ENCODE data around the gene GRIN2C. TPM values are rescaled to one million over a fixed set of nuclear protein-coding genes. Genes with fewer than 3 reads are reported as not detected.

The GRIN2C gene
- total RNA-seq, 2 experiments from 2014 or later, result not detected

- ChIA-PET POLR2A (no interaction called here), CTCF (interaction anchor here (0.7 to 1.0 kb wide), 2 partner anchors 85 to 147 kb away, joined by 3 read pairs; no protein-coding TSS in a partner anchor)
- Mint-ChIP-seq H3K27me3 (peaks cover 28% of the 10 kb centered on the region), H3K4me3 (no peak overlapping the region), H3K36me3 (ENCODE audit: low read depth) (no peaks in the 10 kb centered on the region), H3K27ac (no peak overlapping the region), H3K4me1 (peaks cover 3% of the 10 kb centered on the region), H3K9me3 (ENCODE audit: low read depth) (no peaks in the 10 kb centered on the region)
- DNase-seq (no peak), ATAC-seq (no peak)
- intact Hi-C loops (cut with DNase I, micrococcal nuclease), result no loop called here
These were observed 34.4 kb upstream of the GRIN2C start for GRCh38 chr17:74893936-74894671.

DNA sequence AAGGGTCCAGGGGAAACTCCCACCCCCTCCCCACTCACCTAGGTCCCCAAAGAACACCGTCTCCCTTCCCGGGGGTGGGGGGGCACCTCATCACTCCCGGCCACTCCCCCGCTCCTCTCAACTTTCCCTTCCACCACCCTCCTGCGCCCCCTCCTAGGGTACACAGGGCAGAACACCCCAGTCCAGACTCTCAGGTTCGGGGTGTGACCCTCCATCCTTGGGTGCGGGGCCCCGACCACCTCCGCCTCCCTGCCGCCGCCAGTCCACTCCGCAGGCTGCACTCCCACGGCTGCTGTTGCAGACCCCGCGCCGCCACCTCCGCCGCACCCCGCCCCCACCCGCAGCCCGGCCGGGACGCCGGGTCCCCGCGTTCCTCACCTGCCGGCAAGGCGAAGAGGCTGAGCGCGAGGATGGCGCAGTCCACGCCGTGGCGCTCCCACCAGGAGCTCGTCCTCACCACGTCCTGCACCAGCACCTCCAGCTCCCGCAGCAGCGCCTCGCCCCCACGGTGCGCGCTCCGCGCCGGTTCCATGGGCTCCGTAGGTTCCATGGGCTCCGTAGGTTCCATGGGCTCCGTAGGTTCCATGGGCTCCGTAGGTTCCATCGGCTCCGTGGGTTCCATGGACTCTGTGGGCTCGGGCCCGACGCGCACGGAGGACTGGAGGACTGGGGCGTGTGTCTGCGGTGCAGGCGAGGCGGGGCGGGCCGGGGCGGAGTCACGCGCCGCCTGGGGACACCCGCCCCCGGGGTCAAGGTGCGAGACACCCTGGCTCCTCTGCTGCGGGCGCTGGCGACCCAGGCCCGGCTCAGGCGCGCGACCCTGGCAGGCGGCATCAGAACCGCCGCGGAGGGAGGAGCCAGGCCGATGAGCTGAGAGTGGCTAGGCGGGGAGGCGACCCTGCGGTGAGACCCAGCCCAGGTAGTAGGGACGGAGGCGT lies 33.6 kb upstream of the GRIN2C start, which contains the start of gene FADS6:
TSS of gene FADS6 (minus strand) at position 660 of the 938 bp plus-strand sequence. CDS start at position 622, 38 bp downstream.
- H3K4me3 Mint-ChIP-seq, result no peak within 1 kb of the TSS
- peaks cover 28% of the 10 kb centered on the region for H3K27me3 Mint-ChIP-seq
- POLR2A ChIA-PET, result no interaction called here

DNA sequence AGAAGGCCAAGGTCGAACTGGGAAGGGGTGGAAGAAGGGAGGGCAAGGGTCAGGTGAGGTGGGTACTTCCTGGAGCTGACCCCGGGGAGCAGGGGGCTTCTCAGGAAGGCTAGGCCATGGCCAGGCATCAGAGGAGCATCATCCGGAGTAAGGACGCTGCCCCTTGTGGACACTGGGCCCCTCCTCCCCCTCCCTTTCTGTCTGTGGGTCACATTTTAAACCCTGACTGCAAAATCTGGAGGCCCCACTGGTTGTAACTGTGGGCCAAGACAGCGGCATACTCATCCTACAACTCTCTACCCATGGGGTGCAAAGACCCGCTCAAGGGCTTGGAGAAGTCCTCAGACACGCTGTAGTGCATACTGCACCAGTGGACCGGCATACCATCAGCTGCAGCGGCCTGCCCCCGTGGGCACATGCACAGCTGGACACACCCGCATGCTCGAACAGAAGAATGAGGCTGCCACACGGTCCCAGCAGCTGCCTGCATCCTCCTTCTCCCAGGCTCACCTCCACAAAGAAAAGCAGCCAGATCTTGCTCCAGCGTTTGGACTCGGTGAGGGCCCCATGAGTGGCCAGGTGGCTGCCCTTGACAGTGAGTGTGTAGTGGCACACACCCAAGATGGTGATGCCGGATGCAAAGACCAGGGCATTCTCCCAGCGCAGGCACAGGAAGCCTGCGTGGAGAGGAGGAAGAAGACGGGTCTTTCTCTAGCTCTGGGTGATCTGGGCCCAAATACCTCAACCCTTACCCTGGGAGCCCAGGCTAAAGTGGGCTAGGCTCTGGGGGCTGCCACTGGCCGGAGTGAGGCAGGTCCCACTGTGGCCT lies 32.5 kb upstream of the GRIN2C start:
- peaks cover 3% of the 10 kb centered on the region for H3K4me1 Mint-ChIP-seq
- no peaks in the 10 kb centered on the region for H3K9me3 Mint-ChIP-seq (ENCODE audit: low read depth)
- no peak for ATAC-seq
- H3K27ac Mint-ChIP-seq, result no peak overlapping the region
- DNase-seq, result no peak
- H3K36me3 Mint-ChIP-seq (ENCODE audit: low read depth), result no peaks in the 10 kb centered on the region
- ChIA-PET POLR2A (no interaction called here), CTCF (interaction anchor here (0.7 to 2.1 kb wide), 5 partner anchors 10 to 325 kb away, joined by 3 to 5 read pairs (median 3); partner anchors contain the start of gene CD300H)
- intact Hi-C loops (cut with DNase I, micrococcal nuclease), result no loop called here
- H3K4me3 Mint-ChIP-seq, result no peak overlapping the region
- peaks cover 28% of the 10 kb centered on the region for H3K27me3 Mint-ChIP-seq

More for the DNA sequence above, 33.6 kb upstream of the GRIN2C start, which contains the start of gene FADS6:
- Mint-ChIP-seq H3K36me3 (ENCODE audit: low read depth) (no peaks in the 10 kb centered on the region), H3K27ac (no peak within 1 kb of the TSS), H3K9me3 (ENCODE audit: low read depth) (no peaks in the 10 kb centered on the region), H3K4me1 (peaks cover 3% of the 10 kb centered on the region)
- intact Hi-C loops (cut with DNase I, micrococcal nuclease), result no loop called here
- CTCF ChIA-PET, result interaction anchor here (0.6 to 2.1 kb wide), 3 partner anchors 28 to 146 kb away, joined by 3 to 5 read pairs (median 3); no protein-coding TSS in a partner anchor
- ATAC-seq (peak; percentile 61), DNase-seq (peak; percentile 18)

GRCh38 chr17:74890554-74890953 lies 30.9 kb upstream of the GRIN2C start:
- Mint-ChIP-seq H3K4me1 (peaks cover 3% of the 10 kb centered on the region), H3K36me3 (ENCODE audit: low read depth) (no peaks in the 10 kb centered on the region), H3K27me3 (peaks cover 23% of the 10 kb centered on the region), H3K4me3 (no peak overlapping the region), H3K9me3 (ENCODE audit: low read depth) (no peaks in the 10 kb centered on the region), H3K27ac (no peak overlapping the region)
- CTCF ChIA-PET, result interaction anchor here (0.6 to 1.6 kb wide), 5 partner anchors 9 to 602 kb away, joined by 3 to 4 read pairs (median 3); no protein-coding TSS in a partner anchor
- POLR2A ChIA-PET, result no interaction called here
- intact Hi-C loops (cut with DNase I, micrococcal nuclease), result no loop called here
- no peak for ATAC-seq
- no peak for DNase-seq

GRCh38 chr17:74888469-74888868 lies 28.8 kb upstream of the GRIN2C start:
- ChIA-PET POLR2A (no interaction called here), CTCF (interaction anchor here (0.9 kb wide), 1 partner anchor 67 kb away, joined by 3 read pairs; no protein-coding TSS in a partner anchor)
- no peak for ATAC-seq
- Mint-ChIP-seq H3K4me3 (no peak overlapping the region), H3K27me3 (peaks cover 20% of the 10 kb centered on the region), H3K9me3 (ENCODE audit: low read depth) (no peaks in the 10 kb centered on the region), H3K36me3 (ENCODE audit: low read depth) (no peaks in the 10 kb centered on the region), H3K4me1 (no peaks in the 10 kb centered on the region), H3K27ac (no peak overlapping the region)
- no peak for DNase-seq
- intact Hi-C loops (cut with DNase I, micrococcal nuclease), result no loop called here

DNA sequence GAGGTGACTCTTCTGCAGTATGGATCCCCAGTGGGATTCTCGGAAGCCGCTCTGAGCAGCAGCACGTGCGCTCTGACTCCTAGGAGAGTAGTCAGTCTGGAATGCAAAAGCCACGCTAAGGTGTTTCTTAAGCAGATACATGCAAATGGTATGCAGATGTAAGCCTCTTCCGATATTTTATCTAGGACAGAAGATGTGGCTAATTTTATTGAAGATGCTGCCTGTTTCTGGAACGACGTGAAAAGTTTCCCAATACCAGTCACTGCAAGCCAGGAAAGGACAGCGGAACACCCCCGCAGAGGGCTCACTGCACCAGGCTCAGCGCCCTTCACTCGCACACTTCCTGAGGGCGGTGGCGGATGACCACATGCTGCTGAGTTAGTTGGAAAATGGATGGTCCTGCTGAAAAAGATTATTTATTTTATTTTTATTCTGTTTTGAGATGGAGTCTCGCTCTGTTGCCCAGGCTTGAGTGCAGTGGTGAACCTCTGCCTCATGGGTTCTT lies 23.6 kb upstream of the GRIN2C start:
- Mint-ChIP-seq H3K36me3 (ENCODE audit: low read depth) (no peaks in the 10 kb centered on the region), H3K27ac (no peak overlapping the region), H3K27me3 (peaks cover 8% of the 10 kb centered on the region), H3K4me1 (no peaks in the 10 kb centered on the region), H3K4me3 (no peak overlapping the region), H3K9me3 (ENCODE audit: low read depth) (no peaks in the 10 kb centered on the region)
- no peak for DNase-seq
- intact Hi-C loops (cut with DNase I, micrococcal nuclease), result no loop called here
- ChIA-PET POLR2A (no interaction called here), CTCF (interaction anchor here (0.6 kb wide), 1 partner anchor 10 kb away, joined by 3 read pairs; no protein-coding TSS in a partner anchor)
- ATAC-seq, result no peak

GRCh38 chr17:74882517-74883240 lies 23.0 kb upstream of the GRIN2C start:
- Mint-ChIP-seq H3K4me3 (no peak overlapping the region), H3K27me3 (peaks cover 8% of the 10 kb centered on the region), H3K4me1 (no peaks in the 10 kb centered on the region), H3K9me3 (ENCODE audit: low read depth) (no peaks in the 10 kb centered on the region), H3K27ac (no peak overlapping the region), H3K36me3 (ENCODE audit: low read depth) (no peaks in the 10 kb centered on the region)
- intact Hi-C loops (cut with DNase I, micrococcal nuclease), result no loop called here
- ATAC-seq (no peak), DNase-seq (no peak)
- CTCF ChIA-PET, result interaction anchor here (0.6 to 1.5 kb wide), 2 partner anchors 9 to 91 kb away, joined by 3 to 4 read pairs; no protein-coding TSS in a partner anchor
- POLR2A ChIA-PET, result no interaction called here

DNA sequence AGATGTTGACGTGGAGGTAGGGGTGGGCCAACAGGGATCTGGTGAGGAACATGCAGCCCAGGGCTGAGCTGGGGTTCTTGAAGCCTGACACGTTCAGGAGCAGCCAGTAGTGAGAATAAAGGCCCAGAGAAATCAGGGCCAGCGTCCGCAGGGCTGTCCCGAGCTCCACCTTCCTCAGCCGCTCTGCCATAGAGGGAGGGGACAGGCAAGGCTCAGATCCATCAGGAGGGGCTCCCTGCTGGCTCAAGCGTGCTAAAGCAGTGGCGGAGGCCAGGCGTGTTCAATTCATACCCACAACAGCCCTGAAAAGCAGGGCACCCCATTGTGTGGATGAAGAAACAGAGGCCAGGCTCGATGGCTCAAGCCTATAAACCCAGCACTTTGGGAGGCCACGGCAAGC lies 21.4 kb upstream of the GRIN2C start:
- no peak overlapping the region for H3K27ac Mint-ChIP-seq
- ChIA-PET CTCF (interaction anchor here (0.6 to 1.6 kb wide), 5 partner anchors 9 to 143 kb away, joined by 3 to 4 read pairs (median 3); no protein-coding TSS in a partner anchor), POLR2A (no interaction called here)
- no peaks in the 10 kb centered on the region for H3K4me1 Mint-ChIP-seq
- intact Hi-C loops (cut with DNase I, micrococcal nuclease), result no loop called here
- H3K4me3 Mint-ChIP-seq, result no peak overlapping the region
- DNase-seq (no peak), ATAC-seq (no peak)
- no peaks in the 10 kb centered on the region for H3K9me3 Mint-ChIP-seq (ENCODE audit: low read depth)
- H3K27me3 Mint-ChIP-seq, result peaks cover 8% of the 10 kb centered on the region
- H3K36me3 Mint-ChIP-seq (ENCODE audit: low read depth), result no peaks in the 10 kb centered on the region

DNA sequence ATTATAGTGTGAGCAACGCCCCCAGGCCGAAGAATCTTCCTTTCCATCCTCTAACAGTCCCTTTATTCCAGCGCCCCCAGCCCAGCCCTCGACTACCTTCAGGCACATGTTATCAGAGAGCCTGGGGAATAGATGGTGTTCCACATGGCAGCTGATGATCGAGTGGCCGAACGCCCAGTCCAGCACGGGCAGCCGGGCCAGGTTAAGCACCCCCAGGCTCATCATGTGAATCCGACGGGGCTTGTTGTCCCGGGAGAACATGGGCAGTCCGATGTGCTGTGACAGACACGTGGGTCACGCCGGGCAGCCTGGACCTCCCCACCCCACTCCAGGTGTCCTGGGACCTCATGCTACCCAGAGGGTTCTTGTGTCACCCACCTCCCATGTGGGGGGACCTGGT lies 19.6 kb upstream of the GRIN2C start:
- Mint-ChIP-seq H3K27me3 (no peaks in the 10 kb centered on the region), H3K4me1 (peaks cover 7% of the 10 kb centered on the region), H3K9me3 (ENCODE audit: low read depth) (no peaks in the 10 kb centered on the region), H3K4me3 (no peak overlapping the region), H3K27ac (no peak overlapping the region), H3K36me3 (ENCODE audit: low read depth) (no peaks in the 10 kb centered on the region)
- ChIA-PET POLR2A (interaction anchor here (0.6 kb wide), 1 partner anchor 10 kb away, joined by 3 read pairs; no protein-coding TSS in a partner anchor), CTCF (interaction anchor here (1.6 kb wide), 1 partner anchor 142 kb away, joined by 4 read pairs; no protein-coding TSS in a partner anchor)
- no peak for ATAC-seq
- DNase-seq, result no peak
- intact Hi-C loops (cut with DNase I, micrococcal nuclease), result no loop called here

DNA sequence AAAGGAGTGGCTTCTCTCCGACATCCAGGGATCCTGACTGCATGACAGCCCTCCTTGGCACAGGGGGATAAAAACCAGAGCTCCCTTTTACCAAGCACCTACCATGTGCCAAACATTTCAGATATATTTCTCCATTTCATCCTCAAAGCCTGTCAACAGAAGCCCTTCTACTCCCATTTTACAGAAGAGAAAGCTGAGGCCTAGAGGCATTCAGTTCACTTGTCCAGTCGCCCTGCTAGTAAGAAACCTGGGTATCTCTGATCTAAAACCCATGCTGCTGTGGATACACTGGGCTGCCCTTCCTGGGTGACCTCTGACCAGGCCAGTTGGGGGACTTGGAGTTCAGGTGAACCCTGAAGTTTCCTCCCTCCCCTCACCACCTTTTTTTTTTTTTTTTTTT lies 19.0 kb upstream of the GRIN2C start:
- Mint-ChIP-seq H3K4me1 (peaks cover 10% of the 10 kb centered on the region), H3K36me3 (ENCODE audit: low read depth) (no peaks in the 10 kb centered on the region), H3K27me3 (no peaks in the 10 kb centered on the region), H3K27ac (no peak overlapping the region), H3K9me3 (ENCODE audit: low read depth) (no peaks in the 10 kb centered on the region), H3K4me3 (no peak overlapping the region)
- intact Hi-C loops (cut with DNase I, micrococcal nuclease), result no loop called here
- ATAC-seq, result no peak
- ChIA-PET CTCF (no interaction called here), POLR2A (no interaction called here)
- no peak for DNase-seq

All from activated CD4-positive, alpha-beta T cell treated with anti-CD3 and anti-CD28 coated beads for 36 hours (primary cell).